HepG2 (cell line): Measurements from ENCODE around the gene TRIM6. TPM values are rescaled to one million over a fixed set of nuclear protein-coding genes. Genes with fewer than 3 reads are reported as not detected.

Source experiments
- ATAC-seq: fragments of 200-7000 bp; cut with Tn5 transposase; 3 replicates; pipeline ENCODE4 v1.9.1; 2020; ENCODE audit warnings: mild to moderate bottlenecking, moderate library complexity
- BruUV-seq: library from RNA; stranded (reverse); fragments of 400-500 nt; replicated peaks from 2 replicates; lab custom pipeline; 2021; lab: Mats Ljungman, UMichigan
- CTCF ChIA-PET: fragments of 300-600 bp; formaldehyde crosslinking; extraction: SDS; loops from one replicate; lab custom pipeline; 2021; ENCODE audit warnings: low total read pairs, inconsistent platforms, low intra/inter-chr PET ratio; lab: Yijun Ruan, JAX
- POLR2A ChIA-PET: fragments of 350-600 bp; sonication (Branson Sonifier 250); formaldehyde crosslinking; loops from one replicate; lab custom pipeline; 2020; ENCODE audit warnings: antibody characterized with exemption, inconsistent platforms; lab: Yijun Ruan, JAX
- DNase-seq: peaks from one replicate; pipeline ENCODE4 v3.0.0-alpha.2; 2015; ENCODE audit warnings: low spot score
- FAIRE-seq: peaks from 3 replicates; lab custom pipeline; 2011; peaks lifted over from hg19 to GRCh38; lab: Jason Lieb, UNC
- H2AFZ ChIP-seq: one replicate; pipeline ENCODE4 v1.6.1; 2011; ENCODE audit warnings: low read length, inconsistent platforms
- H3K27ac ChIP-seq: fragments of 300-600 bp; 3 replicates; pipeline ENCODE4 v1.8.0; 2011; ENCODE audit warnings: mixed run types, mild to moderate bottlenecking, mixed read lengths, low read length, inconsistent platforms; ENCODE audit not compliant: insufficient read depth; ENCODE audit errors: extremely low read length
- H3K27me3 ChIP-seq, 2 experiments: fragments of 200-600 bp in 1 of 2; 2 replicates in 1 of 2; 3 replicates in 1 of 2; pipeline versions ENCODE4 v1.6.0 to v1.8.0; 2011; ENCODE audit warnings: low read length in 2 of 2, mild to moderate bottlenecking in 2 of 2, moderate library complexity in 2 of 2, inconsistent platforms in 1 of 2; ENCODE audit not compliant: insufficient read depth in 2 of 2, control insufficient read depth in 1 of 2
- H3K36me3 ChIP-seq, 2 experiments: fragments of 200-600 bp in 1 of 2; replicated peaks in 1 of 2; 2 replicates in 1 of 2; 3 replicates in 1 of 2; pipeline versions ENCODE4 v1.5.1 to v1.8.0; 2011; ENCODE audit warnings: low read length in 2 of 2, inconsistent platforms in 1 of 2; ENCODE audit not compliant: insufficient read depth in 2 of 2, control insufficient read depth in 1 of 2
- H3K4me1 ChIP-seq: 2 replicates; pipeline ENCODE4 v1.5.1; 2012; ENCODE audit warnings: low read length, inconsistent platforms; ENCODE audit not compliant: insufficient read depth
- H3K4me2 ChIP-seq: 2 replicates; pipeline ENCODE4 v1.6.0; 2011; ENCODE audit warnings: low read depth, low read length, inconsistent platforms
- H3K4me3 ChIP-seq, 3 experiments: fragments of 200-600 bp in 1 of 3; sonication (generic), shearing (Covaris generic) in 1 of 3; replicated peaks in 1 of 3; 2 replicates each; pipeline ENCODE4 v1.5.1; 2011 to 2016; ENCODE audit warnings: low read length in 3 of 3, inconsistent platforms in 2 of 3, low read depth in 2 of 3, mild to moderate bottlenecking in 2 of 3, control low read depth in 1 of 3, mixed read lengths in 1 of 3; ENCODE audit not compliant: insufficient read depth in 1 of 3
- H3K79me2 ChIP-seq: one replicate; pipeline ENCODE4 v1.6.1; 2011; ENCODE audit warnings: low read length, inconsistent platforms; ENCODE audit not compliant: insufficient read depth
- H3K9ac ChIP-seq: 2 replicates; pipeline ENCODE4 v1.6.0; 2011; ENCODE audit warnings: mild to moderate bottlenecking, low read depth, low read length, inconsistent platforms; ENCODE audit not compliant: insufficient read depth
- H3K9me3 ChIP-seq: 2 replicates; pipeline ENCODE4 v1.5.1; 2012; ENCODE audit warnings: mild to moderate bottlenecking, low read length
- H4K20me1 ChIP-seq: 2 replicates; pipeline ENCODE4 v1.6.0; 2011; ENCODE audit warnings: inconsistent platforms, mild to moderate bottlenecking, low read length, moderate library complexity; ENCODE audit not compliant: insufficient read depth
- AKNA ChIP-seq: sonication (generic); formaldehyde crosslinking; IDR thresholded peaks from 2 replicates; pipeline ENCODE4 v1.4.0; 2020; ENCODE audit warnings: missing genetic modification reagents, borderline replicate concordance
- ZBTB10 ChIP-seq: sonication (generic); formaldehyde crosslinking; IDR thresholded peaks from 2 replicates; pipeline ENCODE4 v1.4.0; 2020; ENCODE audit warnings: missing genetic modification reagents, borderline replicate concordance
- ZBTB4 ChIP-seq: sonication (generic); formaldehyde crosslinking; IDR thresholded peaks from 2 replicates; pipeline ENCODE4 v1.4.0; 2020; ENCODE audit warnings: missing genetic modification reagents, mild to moderate bottlenecking, borderline replicate concordance
- ZFP62 ChIP-seq: sonication (generic); formaldehyde crosslinking; IDR thresholded peaks from 2 replicates; pipeline ENCODE4 v1.4.0; 2020; ENCODE audit warnings: missing genetic modification reagents
- ZFP90 ChIP-seq: sonication (generic); formaldehyde crosslinking; IDR thresholded peaks from 2 replicates; pipeline ENCODE4 v1.8.0; 2022; ENCODE audit warnings: missing genetic modification reagents, mild to moderate bottlenecking, inconsistent platforms, borderline replicate concordance
- WGBS: methylation state at CpG from one replicate; pipeline ENCODE4 v1.1.6; 2017; ENCODE audit warnings: low lambda C conversion rate; 5-methylcytosine and 5-hydroxymethylcytosine counted together
- in situ Hi-C: cut with HindIII; loops from 2 replicates; pipeline ENCODE4 v1.10.0; 2017; ENCODE audit warnings: low pct_unique_long_range_greater_than_20kb; ENCODE audit not compliant: extremely low pct_ligation_motif_present
- intact Hi-C: fragments of 100-400 bp; cut with micrococcal nuclease; formaldehyde crosslinking; loops from one replicate; pipeline ENCODE4 v1.10.0; 2022; ENCODE audit not compliant: unreplicated experiment
- polyA plus RNA-seq, 8 experiments: library from polyadenylated mRNA; depleted of rRNA in 3 of 8; stranded (reverse) in 7 of 8; unstranded in 1 of 8; fragments of >200 nt; fragmentation: Illumina TruSeq in 4 of 8; extraction: Trizol in 4 of 8; gene quantifications; 2 replicates each; pipeline versions ENCODE4 v1.2.1 to v1.2.3, GENCODE V29; 2011 to 2016; ENCODE audit warnings: low read depth in 4 of 8, missing spikeins in 1 of 8, mixed read lengths in 1 of 8; ENCODE audit not compliant: insufficient read depth in 1 of 8
- total RNA-seq, 5 experiments: library from RNA; depleted of rRNA; stranded (reverse); fragments of >200 nt; fragmentation: Illumina TruSeq; extraction: Trizol; gene quantifications; 2 replicates each; pipeline ENCODE4 v1.2.3, GENCODE V29; 2016; ENCODE audit warnings: low read depth in 1 of 5

TRIM6 gene
- total and polyA plus RNA-seq, 2 of the 13 experiments (the other 11 are each of a cell fraction or from before 2014, with no cell fraction given): not detected

GRCh38 chr11:5639953-5640352, 43.5 kb downstream of the TRIM6 start:
- H3K79me2 ChIP-seq: no peaks in the 10 kb centered on the region
- CTCF ChIA-PET: no interaction called here

More at GRCh38 chr11:5639953-5640352, 43.5 kb downstream of the TRIM6 start:
- Histone ChIP-seq H3K4me1 (no peaks in the 10 kb centered on the region), H3K4me2 (no peak overlapping the region), H4K20me1 (no peaks in the 10 kb centered on the region), H3K27ac (no peak overlapping the region), H2AFZ (no peak overlapping the region), H3K27me3 (no peaks in the 10 kb centered on the region), H3K36me3 (no peaks in the 10 kb centered on the region), H3K9me3 (no peaks in the 10 kb centered on the region), H3K9ac (no peak overlapping the region), H3K4me3 (no peak overlapping the region)
- TF ChIP-seq AKNA (CRISPR knock-in tag): no peak
- no peak for TF ChIP-seq ZBTB4 (CRISPR knock-in tag)
- no peak for TF ChIP-seq ZBTB10 (CRISPR knock-in tag)
- TF ChIP-seq ZFP90 (CRISPR knock-in tag): no peak
- no peak for TF ChIP-seq ZFP62
- ATAC-seq: no peak
- WGBS: 0% methylated on average over 1 of the region's 1 CpG
- POLR2A ChIA-PET: no interaction called here
- in situ Hi-C loops: no loop called here
- BruUV-seq: no TSS peak
- FAIRE-seq: no peak
- intact Hi-C loops: no loop called here
- DNase-seq: no peak
